Stimulated activated CD4-positive, alpha-beta T cell treated with anti-CD3 and anti-CD28 coated beads, Interleukin-15, amount 100 ng/mL, for 48 hours (primary cell): Measurements from ENCODE around the gene MEGF11.
"Not testable (repeated sequence)": the region's sequence is repeated elsewhere in the genome, so short reads cannot be mapped to it uniquely, and the experiment has no call there.

Experiments
- DNase-seq, 2 donors: peaks; one replicate each; pipeline ENCODE4 v3.0.0-alpha.2; 2020; ENCODE audit warnings: low read depth in 2 of 2

Gene MEGF11

GRCh38 chr15:66004618-66005262, 248.8 kb downstream of the MEGF11 start:
- DNase-seq = no peak

GRCh38 chr15:66003129-66003528, 250.4 kb downstream of the MEGF11 start:
- DNase-seq = not testable (repeated sequence)

GRCh38 chr15:66001717-66002426, 251.7 kb downstream of the MEGF11 start:
- DNase-seq = no peak

GRCh38 chr15:66001042-66001441, 252.5 kb downstream of the MEGF11 start:
- no peak for DNase-seq

GRCh38 chr15:65998486-65998885, 255.1 kb downstream of the MEGF11 start:
- DNase-seq = no peak

GRCh38 chr15:65996901-65997300, 256.6 kb downstream of the MEGF11 start:
- no peak for DNase-seq

GRCh38 chr15:65994832-65995231, 258.7 kb downstream of the MEGF11 start:
- DNase-seq = no peak

- no peak for DNase-seq
Observed at GRCh38 chr15:65993762-65994161, 259.8 kb downstream of the MEGF11 start.

- DNase-seq = no peak
Observed at GRCh38 chr15:65993236-65993635, 260.3 kb downstream of the MEGF11 start.

GRCh38 chr15:65991721-65992483, 261.6 kb downstream of the MEGF11 start:
- DNase-seq = no peak

GRCh38 chr15:65990298-65990981, 263.1 kb downstream of the MEGF11 start:
- DNase-seq = no peak

GRCh38 chr15:65987100-65987499, 266.4 kb downstream of the MEGF11 start:
- no peak for DNase-seq

GRCh38 chr15:65986416-65986815, 267.1 kb downstream of the MEGF11 start:
- no peak for DNase-seq

- no peak for DNase-seq
Observed at GRCh38 chr15:65985387-65985786, 268.2 kb downstream of the MEGF11 start.

GRCh38 chr15:65982627-65983322, 270.8 kb downstream of the MEGF11 start:
- no peak for DNase-seq

- peak; percentile 11 to 43 for DNase-seq
Observed at GRCh38 chr15:65981837-65982626, 271.5 kb downstream of the MEGF11 start.

GRCh38 chr15:65980824-65981456, 272.6 kb downstream of the MEGF11 start:
- peak in 1 of 2 donors; percentile 4 for DNase-seq

- DNase-seq = no peak
Observed at GRCh38 chr15:65979837-65980236, 273.7 kb downstream of the MEGF11 start.

GRCh38 chr15:65979316-65979715, 274.2 kb downstream of the MEGF11 start:
- no peak for DNase-seq

- DNase-seq = no peak
Observed at GRCh38 chr15:65978110-65978509, 275.4 kb downstream of the MEGF11 start.
